GM18951 (cell line): ENCODE results near the gene CHEK1.
A peak's percentile ranks its signal among the peaks of the same experiment; 100 is the strongest.

Experiments used
- POLR2A ChIP-seq: IDR thresholded peaks from 4 replicates; pipeline ENCODE4 v1.6.1; 2011; ENCODE audit warnings: mild to moderate bottlenecking; ENCODE audit not compliant: insufficient read length, insufficient read depth; ENCODE audit errors: extremely low read depth
- in situ Hi-C: fragments of 300-500 bp; cut with MboI; formaldehyde crosslinking; loops from one replicate; pipeline ENCODE4 v1.12.0; 2022; ENCODE audit warnings: low sequenced_read_pairs, mixed read lengths, inconsistent platforms; ENCODE audit not compliant: unreplicated experiment

Gene CHEK1

GRCh38 chr11:125600663-125601062 lies 24.3 kb upstream of the CHEK1 start:
- no peak for TF ChIP-seq POLR2A
- in situ Hi-C loops = no loop called here

GRCh38 chr11:125603207-125603606 lies 21.8 kb upstream of the CHEK1 start:
- TF ChIP-seq POLR2A = no peak
- in situ Hi-C loops = no loop called here

DNA sequence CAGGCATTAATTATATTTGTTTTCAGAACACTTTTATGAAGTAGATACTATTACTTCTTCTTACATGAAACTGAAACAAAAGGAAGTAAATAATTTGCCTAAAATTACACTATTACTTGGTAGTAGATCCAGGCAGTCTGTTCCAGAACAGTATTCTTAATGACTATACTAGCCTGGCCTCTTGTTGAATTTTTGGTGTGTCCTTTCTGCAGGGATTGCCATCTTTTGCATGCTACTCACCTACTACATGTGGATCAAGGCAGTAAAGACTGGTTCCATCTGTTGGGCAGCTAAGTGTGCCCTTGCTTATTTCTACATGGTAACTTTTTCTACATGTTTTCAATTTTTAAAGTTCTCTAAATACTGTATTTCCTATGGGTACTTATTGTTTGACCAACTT lies 19.5 kb upstream of the CHEK1 start:
- in situ Hi-C loops = no loop called here
- TF ChIP-seq POLR2A = no peak

GRCh38 chr11:125609545-125609944 lies 15.4 kb upstream of the CHEK1 start:
- in situ Hi-C loops = no loop called here
- no peak for TF ChIP-seq POLR2A

GRCh38 chr11:125618383-125618782 lies 6.6 kb upstream of the CHEK1 start:
- no peak for TF ChIP-seq POLR2A
- in situ Hi-C loops = no loop called here

DNA sequence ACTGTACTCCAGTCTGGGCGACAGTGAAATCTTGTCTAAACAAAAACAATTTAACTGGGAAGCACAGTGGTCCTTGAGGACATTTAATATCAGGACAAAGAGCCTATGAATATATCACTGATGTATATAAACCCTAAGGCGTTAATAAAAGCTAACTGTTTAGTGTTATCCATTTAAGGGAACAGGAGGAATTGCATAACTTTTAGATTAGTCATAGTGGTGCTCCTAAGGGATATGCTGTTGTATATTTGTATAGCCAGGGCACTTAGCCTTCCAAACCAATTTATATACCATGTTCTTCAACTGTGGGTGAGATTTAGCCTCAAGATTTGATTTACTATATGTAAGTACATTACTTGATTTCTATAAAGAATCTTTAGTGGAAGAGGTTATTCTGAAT lies 3.0 kb upstream of the CHEK1 start:
- in situ Hi-C loops = no loop called here
- TF ChIP-seq POLR2A = no peak

DNA sequence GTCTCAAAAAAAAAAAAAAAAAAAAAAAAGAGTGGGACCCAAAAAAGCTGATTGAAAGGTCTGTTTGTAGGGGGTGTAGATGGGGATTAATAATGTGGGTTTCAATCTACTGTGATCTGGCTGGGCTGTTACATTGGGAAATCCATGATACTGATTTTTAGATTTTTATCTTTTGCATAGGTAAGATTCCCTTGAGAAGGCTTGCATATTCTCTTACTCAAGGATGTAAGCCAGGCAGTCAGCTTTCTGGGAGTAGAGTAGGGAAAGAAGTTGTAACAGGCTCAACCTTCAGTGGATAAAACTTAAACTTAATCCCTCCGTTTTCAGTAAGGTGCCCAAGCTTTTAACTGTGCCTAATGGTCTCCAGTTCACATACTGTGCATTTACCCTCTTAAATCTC lies 1.9 kb upstream of the CHEK1 start:
- in situ Hi-C loops = no loop called here
- no peak for TF ChIP-seq POLR2A

- peak; percentile 74 for TF ChIP-seq POLR2A
Observed at GRCh38 chr11:125625225-125625629, 264 bp downstream of the CHEK1 start.

DNA sequence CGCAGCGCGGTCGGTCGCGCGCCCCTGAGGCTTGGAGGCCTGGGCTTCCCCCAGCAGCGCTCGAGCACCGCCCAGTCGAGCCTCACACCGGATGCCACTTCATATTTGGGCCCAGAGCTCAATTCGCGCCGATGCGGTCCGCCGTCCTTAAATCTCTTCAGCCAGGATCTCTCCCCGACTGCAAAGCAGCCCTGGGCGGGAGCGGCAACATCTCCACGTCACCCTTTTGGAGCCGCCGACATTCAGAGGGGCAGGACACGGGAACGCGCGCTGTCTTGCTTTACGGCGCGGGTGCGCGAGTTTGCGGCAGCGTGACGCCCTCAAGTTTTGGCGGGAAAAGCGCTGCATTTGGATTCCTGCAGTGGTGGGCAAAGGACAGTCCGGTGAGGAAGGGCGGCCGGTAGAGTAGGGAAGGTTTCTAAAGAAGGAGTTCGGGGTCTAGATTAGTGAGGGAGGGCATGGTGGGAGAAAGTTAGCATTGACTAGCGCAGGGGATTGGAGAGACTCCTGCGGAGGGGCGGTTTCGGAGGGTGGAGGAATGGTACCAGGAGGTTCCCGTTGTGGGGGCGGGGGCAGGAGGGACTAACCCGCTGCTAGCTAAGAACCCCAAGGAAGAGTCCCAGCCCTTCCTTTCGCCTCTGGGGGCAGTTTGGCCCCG lies 796 bp downstream of the CHEK1 start:
- in situ Hi-C loops = no loop called here
- peak; percentile 76 for TF ChIP-seq POLR2A

More at GRCh38 chr11:125625225-125625629, 264 bp downstream of the CHEK1 start:
- in situ Hi-C loops = no loop called here

GRCh38 chr11:125626288-125626950 lies 1.5 kb downstream of the CHEK1 start:
- no peak for TF ChIP-seq POLR2A
- in situ Hi-C loops = no loop called here

DNA sequence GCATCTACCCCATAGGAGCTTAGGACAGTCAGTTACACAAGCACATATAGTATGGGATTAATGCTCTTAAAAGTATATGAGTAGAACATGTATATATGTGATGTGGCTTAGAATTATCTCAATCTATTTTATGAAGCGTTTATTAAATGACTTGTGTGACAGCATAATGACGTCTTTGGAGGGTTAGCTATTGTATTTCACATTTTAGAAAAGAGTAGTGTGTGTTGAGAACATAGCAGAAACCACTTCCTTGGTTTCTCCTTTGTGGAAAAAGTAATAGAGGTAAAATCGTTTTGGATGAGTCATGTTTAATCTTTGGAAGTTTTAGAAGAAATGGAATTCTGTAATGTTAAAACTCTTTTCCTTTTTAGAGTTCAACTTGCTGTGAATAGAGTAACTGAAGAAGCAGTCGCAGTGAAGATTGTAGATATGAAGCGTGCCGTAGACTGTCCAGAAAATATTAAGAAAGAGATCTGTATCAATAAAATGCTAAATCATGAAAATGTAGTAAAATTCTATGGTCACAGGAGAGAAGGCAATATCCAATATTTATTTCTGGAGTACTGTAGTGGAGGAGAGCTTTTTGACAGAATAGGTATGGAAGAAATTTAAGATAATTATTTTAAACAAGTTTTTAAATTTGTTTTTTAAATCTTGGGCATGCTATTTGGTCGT lies 2.4 kb downstream of the CHEK1 start:
- in situ Hi-C loops = no loop called here
- no peak for TF ChIP-seq POLR2A

- TF ChIP-seq POLR2A = no peak
Observed at GRCh38 chr11:125637840-125638239, 12.9 kb downstream of the CHEK1 start.

GRCh38 chr11:125638315-125638714 lies 13.4 kb downstream of the CHEK1 start:
- in situ Hi-C loops = no loop called here
- TF ChIP-seq POLR2A = no peak

More at GRCh38 chr11:125637840-125638239, 12.9 kb downstream of the CHEK1 start:
- in situ Hi-C loops = no loop called here

DNA sequence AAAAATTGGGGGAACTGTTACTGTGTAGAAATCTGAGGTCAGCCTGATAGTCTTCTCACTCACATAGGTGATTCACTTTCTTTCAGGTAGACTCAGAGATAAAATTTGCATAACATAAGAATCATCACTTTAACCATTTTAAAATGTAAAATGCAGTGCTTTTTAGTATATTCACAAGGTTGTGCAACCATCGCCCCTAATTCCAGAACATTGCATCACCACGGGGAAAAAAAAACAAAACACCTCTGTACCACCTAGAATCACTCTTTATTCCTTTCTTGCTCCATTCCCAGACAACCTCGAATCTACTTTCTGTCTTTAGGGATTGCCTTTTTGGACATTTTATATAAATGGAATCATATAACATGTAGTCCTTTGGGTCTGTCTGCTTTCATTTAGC lies 20.9 kb downstream of the CHEK1 start:
- no peak for TF ChIP-seq POLR2A
- in situ Hi-C loops = no loop called here

GRCh38 chr11:125649465-125650166 lies 24.7 kb downstream of the CHEK1 start:
- no peak for TF ChIP-seq POLR2A
- in situ Hi-C loops = no loop called here
